ENCODE data around the gene ZC3H10. TPM values are rescaled to one million over a fixed set of nuclear protein-coding genes. Genes with fewer than 3 reads are reported as not detected.

The ZC3H10 gene
- total and polyA plus RNA-seq, 2 of the 13 experiments (the other 11 are each of a cell fraction or from before 2014, with no cell fraction given): 0.70 to 2.3 TPM

DNA sequence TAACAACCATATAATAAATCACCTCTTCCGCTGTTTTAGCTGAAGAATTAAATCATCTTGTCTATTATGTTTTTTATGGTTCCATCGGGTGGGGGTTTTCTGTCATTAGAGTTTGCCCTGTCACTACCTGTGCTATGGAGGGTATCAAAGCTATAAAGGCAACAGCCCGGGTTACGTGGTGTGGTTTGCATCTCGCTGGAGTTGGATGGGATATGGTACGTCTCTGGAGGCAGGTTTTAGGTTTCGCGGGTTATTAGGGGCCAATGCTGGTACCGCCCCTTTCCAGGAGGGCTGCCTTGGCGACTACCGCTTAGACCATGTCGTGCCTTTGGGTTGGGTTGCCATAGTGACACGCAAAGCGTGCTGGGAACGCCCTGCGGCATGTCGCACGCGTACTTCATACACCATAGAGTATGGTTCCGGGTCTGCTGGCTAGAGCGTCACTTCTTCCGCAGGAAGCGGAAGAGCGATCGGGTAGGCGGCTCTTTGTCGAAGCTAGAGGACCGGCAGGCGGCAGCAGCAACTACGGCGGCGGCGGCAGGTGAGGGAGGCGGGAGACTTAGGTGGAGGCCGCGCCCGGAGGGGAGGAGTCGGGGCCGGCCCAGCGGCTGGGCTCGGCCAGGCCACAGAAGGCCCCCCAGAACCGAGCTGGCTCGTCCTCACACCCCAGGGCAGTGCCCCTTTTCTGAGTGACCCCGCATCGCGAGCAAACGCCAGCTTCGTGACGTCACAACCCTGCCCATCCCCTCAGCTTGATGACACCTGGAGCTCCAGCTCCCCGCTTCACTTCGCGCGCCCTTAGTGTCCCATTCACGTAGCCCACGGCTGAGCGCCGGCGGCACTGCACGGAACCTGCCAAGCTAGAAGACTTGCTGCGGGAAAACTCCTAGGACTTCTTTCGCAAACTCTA is at the start of gene ZC3H10 (continued):
- TF ChIP-seq ZBTB33 (CRISPR knock-in tag; IDR thresholded peaks at IDR 0.05) (peak; percentile 49; the same call in 1 of the 2 replicates), ZSCAN29 (CRISPR knock-in tag; conservative IDR thresholded peaks at IDR 0.05) (no peak), ZNF547 (CRISPR knock-in tag; IDR thresholded peaks at IDR 0.05) (peak; percentile 32; the same call in 1 of the 2 replicates), ZNF44 (CRISPR knock-in tag; IDR thresholded peaks at IDR 0.05) (no peak), HOXA9 (CRISPR knock-in tag; IDR thresholded peaks at IDR 0.05; ENCODE audit: borderline replicate concordance) (no peak), ZNF7 (CRISPR knock-in tag; IDR thresholded peaks at IDR 0.05) (no peak), HNF4G (IDR thresholded peaks at IDR 0.05; ENCODE audit: borderline replicate concordance, low read depth, low read length) (no peak; the same call in 1 of the 2 replicates), HNF4G (CRISPR knock-in tag; IDR thresholded peaks at IDR 0.05; ENCODE audit: borderline replicate concordance, low read depth) (0 out of 2 replicates have a peak, but pooled peaks have one; percentile 44), ZBTB2 (CRISPR knock-in tag; IDR thresholded peaks at IDR 0.05; ENCODE audit: low read depth) (peak; percentile 95), ZNF230 (CRISPR knock-in tag; IDR thresholded peaks at IDR 0.05) (no peak; the same call in 1 of the 2 replicates), KDM6A (CRISPR knock-in tag; IDR thresholded peaks at IDR 0.05; ENCODE audit: low read depth) (no peak), HNRNPLL (IDR thresholded peaks at IDR 0.05; ENCODE audit: low read depth, low read length, poor library complexity, severe bottlenecking) (peak; percentile 92), IKZF1 (IDR thresholded peaks at IDR 0.05) (no peak), REPIN1 (CRISPR knock-in tag; IDR thresholded peaks at IDR 0.05; ENCODE audit: borderline replicate concordance, low read depth) (peak; percentile 96)
- TF ChIP-seq, protein P1, sequence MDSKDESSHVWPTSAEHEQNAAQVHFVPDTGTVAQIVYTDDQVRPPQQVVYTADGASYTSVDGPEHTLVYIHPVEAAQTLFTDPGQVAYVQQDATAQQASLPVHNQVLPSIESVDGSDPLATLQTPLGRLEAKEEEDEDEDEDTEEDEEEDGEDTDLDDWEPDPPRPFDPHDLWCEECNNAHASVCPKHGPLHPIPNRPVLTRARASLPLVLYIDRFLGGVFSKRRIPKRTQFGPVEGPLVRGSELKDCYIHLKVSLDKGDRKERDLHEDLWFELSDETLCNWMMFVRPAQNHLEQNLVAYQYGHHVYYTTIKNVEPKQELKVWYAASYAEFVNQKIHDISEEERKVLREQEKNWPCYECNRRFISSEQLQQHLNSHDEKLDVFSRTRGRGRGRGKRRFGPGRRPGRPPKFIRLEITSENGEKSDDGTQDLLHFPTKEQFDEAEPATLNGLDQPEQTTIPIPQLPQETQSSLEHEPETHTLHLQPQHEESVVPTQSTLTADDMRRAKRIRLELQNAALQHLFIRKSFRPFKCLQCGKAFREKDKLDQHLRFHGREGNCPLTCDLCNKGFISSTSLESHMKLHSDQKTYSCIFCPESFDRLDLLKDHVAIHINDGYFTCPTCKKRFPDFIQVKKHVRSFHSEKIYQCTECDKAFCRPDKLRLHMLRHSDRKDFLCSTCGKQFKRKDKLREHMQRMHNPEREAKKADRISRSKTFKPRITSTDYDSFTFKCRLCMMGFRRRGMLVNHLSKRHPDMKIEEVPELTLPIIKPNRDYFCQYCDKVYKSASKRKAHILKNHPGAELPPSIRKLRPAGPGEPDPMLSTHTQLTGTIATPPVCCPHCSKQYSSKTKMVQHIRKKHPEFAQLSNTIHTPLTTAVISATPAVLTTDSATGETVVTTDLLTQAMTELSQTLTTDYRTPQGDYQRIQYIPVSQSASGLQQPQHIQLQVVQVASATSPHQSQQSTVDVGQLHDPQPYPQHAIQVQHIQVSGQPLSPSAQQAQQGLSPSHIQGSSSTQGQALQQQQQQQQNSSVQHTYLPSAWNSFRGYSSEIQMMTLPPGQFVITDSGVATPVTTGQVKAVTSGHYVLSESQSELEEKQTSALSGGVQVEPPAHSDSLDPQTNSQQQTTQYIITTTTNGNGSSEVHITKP (CRISPR knock-in tag; IDR thresholded peaks at IDR 0.05; ENCODE audit: low read depth): peak; percentile 60; the same call in 1 of the 2 replicates
- TF ChIP-seq, protein P2, sequence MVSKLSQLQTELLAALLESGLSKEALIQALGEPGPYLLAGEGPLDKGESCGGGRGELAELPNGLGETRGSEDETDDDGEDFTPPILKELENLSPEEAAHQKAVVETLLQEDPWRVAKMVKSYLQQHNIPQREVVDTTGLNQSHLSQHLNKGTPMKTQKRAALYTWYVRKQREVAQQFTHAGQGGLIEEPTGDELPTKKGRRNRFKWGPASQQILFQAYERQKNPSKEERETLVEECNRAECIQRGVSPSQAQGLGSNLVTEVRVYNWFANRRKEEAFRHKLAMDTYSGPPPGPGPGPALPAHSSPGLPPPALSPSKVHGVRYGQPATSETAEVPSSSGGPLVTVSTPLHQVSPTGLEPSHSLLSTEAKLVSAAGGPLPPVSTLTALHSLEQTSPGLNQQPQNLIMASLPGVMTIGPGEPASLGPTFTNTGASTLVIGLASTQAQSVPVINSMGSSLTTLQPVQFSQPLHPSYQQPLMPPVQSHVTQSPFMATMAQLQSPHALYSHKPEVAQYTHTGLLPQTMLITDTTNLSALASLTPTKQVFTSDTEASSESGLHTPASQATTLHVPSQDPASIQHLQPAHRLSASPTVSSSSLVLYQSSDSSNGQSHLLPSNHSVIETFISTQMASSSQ (IDR thresholded peaks at IDR 0.05; ENCODE audit: low read depth): no peak; the same call in 1 of the 2 replicates
- TF ChIP-seq, protein P2 (CRISPR knock-in tag; IDR thresholded peaks at IDR 0.05; ENCODE audit: borderline replicate concordance): peak; percentile 73; the same call in 1 of the 2 replicates

Data from HepG2 (cell line).